D341Med (cell line): ENCODE results near the gene DDTL.
A peak's percentile ranks its signal among the peaks of the same experiment; 100 is the strongest.
"Not testable (repeated sequence)": the region's sequence is repeated elsewhere in the genome, so short reads cannot be mapped to it uniquely, and the experiment has no call there.

Experiments used
- DNase-seq: peaks from one replicate; pipeline ENCODE4 v3.0.0; 2012; ENCODE audit warnings: low spot score

Gene DDTL

DNA sequence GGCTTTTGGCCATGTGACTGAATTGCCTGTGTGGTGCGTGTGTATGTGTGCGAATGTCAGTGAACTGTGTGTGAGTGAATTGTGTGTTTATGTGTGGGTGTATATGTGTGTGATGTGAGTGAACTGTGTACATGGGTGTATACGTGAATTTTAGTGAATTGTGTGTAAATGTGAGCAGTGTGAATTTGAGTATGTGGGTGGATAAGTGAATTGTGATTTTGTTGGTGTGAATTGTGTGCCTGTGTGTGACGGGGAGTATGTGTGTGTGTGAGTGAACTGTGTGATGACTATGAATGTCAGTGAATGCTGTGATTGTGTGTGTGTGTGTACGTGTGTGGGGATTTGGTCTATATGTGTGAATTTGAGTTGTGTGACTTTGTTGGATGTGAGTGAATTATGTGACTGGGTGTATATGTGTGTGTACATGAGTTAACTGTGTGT lies 3.5 kb downstream of the DDTL start:
- no peak for DNase-seq

DNA sequence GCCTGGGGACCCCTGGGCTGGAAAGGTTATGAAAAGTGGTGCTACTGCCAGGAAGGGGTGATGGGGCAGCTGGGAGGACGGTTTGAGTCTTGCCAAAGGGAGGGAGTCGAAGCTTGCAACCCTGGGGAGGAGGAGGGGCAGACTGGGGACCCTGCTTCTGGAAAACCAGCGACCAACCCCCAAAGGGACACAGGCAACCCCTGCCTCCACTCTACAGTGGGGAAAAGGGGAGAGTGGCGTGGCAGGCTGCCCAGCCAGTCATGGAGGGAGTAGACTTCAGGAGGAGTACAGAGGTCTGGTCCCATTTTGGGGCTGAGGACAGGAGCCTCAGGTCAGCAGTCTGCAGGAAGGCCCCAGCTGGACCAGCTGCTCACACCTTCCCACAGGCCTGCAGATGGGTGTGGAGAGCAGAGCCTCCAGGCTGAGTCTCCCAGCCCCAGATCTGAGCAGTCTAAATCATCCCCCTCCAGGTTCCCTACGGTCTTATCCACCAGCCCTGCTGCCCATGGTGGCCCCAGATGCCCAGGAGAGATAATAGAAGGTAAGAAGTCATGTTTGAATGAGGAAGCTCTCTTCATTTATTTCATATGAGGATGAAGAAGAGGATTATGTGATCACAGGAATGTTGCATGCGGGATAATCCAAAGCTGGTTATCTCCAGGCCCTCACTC lies 4.3 kb downstream of the DDTL start:
- peak; percentile 24 for DNase-seq

DNA sequence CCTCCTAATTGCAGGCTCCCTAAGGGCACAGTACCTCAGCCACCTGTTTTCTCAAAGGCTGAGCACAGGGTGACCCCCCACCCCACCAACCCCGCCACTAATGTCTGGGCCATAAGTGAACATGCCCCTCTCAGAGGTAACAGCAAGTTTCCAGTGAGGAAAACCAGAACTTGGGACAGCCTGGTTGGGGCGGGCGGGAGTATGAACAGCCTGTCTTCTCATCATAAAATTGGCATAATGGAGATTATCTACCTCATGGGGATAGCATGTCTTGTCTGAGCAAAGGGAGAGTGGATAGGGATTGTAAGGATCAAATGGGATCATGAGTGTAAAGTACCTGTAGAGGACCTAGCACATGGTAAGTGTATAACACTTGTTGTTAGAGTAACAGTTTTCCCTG lies 5.2 kb downstream of the DDTL start:
- DNase-seq: not testable (repeated sequence)

DNA sequence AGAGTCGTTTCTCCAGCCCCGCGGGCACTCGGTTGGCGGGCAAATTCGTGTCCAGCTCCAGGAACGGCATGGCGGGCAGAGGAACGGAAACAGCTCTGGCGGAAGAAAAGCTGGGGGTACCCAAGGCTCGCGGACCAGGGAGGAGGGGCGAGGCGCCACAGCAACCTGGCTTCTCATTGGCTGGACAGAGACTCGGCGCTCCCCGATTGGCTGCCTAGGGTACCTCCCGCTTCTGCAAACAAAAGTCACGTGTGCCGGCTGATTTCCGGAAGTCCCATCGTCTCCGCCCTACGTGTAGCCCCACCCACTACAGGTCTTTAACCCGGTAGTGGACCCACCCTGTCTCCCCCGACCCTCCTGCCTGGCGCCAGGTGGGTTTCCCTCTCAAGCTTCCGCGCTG lies 7.7 kb downstream of the DDTL start, which contains the start of gene DDT:
DDT (minus strand) TSS at position 97 of the 400 bp plus-strand sequence; CDS start at position 70, 27 bp downstream.
- not testable (repeated sequence) for DNase-seq

DNA sequence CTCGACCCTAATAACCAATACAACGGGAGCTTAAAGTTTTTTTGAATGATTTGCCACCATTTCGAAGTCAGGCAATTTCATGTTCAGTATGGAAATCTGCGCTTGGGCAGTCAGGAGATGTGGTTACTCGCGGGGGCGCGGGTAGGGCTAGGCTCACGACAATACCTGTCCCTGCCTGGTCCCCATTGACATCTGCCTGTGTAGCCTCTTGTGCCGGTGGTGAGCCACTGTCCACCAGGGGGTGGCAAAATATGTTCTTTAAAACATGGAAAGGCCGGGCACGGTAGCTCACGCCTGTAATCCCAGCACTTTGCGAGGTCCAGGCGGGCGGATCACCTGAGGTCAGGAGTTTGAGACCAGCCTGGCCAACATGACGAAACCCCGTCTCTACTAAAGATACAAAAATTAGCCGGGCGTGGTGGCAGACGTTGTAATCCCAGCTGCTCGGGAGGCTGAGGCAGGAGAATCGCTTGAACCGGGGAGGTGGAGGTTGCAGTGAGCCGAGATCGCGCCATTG lies 8.2 kb downstream of the DDTL start:
- DNase-seq: not testable (repeated sequence)

DNA sequence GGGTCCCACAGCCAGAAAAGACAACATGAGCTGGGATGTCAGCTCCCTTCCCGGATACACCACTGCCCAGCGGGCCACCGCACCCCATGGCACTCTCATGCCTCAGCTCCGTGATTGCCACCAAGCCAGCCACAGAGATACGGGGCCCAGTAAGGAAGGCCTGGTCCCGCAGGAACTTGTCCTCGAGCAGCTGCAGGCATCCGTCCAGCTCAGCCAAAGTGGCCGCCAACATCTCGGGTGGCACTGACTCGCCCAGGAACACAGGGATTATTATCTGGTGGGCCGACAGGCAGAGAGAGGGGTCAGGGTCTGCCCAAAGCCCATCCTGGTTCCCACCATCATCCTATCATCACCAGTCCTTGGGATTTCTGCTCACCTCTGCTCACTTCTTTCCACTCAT lies 10.6 kb downstream of the DDTL start:
- not testable (repeated sequence) for DNase-seq

DNA sequence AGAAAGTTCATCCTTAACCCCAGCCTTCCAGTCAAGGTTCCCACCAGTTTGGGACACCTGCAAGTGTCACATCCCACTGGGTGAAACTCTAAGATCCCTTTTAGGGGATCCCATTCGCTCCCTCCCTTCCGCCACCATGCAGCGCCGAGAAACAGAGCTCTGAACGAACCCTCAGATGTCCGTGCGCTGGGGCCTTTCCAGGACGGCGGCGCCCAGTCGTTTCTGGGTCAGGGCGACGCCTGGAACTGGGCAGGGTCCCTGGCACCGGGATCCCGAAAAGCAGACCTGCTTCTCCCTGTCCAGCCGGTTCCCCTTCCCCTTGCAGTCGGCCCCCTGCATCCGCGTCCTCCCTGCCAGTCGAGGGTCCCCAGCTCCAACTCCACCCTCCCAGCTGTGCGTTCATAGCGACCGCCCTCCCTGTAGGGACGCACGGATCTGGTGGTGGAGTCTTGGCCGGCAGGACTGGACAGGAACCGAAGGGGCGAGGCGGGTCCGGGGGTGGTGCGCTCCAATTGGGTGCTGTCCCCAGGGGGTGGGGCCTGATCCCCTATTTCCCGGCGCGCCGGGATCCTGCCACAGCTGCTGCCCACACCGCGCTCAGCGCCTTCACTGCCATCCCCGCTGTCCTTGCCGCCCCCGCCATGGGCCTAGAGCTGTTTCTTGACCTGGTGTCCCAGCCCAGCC lies 13.0 kb downstream of the DDTL start, which contains the start of gene GSTT2:
GSTT2 (plus strand) TSS at position 578 of the 684 bp plus-strand sequence.
- not testable (repeated sequence) for DNase-seq

DNA sequence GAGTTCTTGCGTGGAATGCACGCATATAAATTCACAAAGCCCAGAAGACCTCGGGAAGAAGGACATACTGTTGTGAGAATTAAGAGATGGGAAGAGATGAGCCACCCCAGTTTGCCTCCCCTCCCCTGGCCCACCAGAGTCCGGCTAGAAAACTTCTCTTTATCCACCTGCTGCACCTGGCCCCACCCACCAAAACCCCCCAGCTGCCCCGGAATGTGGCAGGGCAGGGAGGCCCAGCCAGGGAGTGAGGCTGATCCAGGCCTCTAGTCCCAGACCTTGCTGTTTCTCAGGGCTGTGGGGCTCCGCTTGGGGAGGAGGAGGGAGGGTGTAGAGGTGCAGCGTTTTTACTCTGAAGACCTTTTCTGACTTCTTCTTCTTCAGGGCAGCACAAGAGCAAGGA lies 13.9 kb downstream of the DDTL start:
- not testable (repeated sequence) for DNase-seq

DNA sequence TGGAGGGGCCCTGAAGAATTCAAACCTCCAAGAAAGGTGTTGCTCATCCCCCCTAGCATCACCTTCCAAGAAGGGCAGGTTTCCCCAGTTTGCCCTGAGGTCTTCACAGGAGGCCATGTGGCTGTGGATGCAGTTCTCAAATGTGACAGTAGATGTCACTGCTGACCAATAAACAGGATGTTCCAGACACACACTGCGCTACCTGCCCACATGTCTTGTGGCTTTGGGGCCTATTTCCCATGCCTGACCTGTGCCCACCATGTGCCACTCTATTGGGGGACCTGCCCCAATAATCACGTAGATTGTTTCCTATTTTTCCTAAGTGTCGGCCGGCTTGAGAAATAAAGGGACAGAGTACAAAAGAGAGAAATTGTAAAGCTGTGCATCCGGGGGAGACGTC lies 17.7 kb downstream of the DDTL start:
- peak; percentile 52 for DNase-seq

DNA sequence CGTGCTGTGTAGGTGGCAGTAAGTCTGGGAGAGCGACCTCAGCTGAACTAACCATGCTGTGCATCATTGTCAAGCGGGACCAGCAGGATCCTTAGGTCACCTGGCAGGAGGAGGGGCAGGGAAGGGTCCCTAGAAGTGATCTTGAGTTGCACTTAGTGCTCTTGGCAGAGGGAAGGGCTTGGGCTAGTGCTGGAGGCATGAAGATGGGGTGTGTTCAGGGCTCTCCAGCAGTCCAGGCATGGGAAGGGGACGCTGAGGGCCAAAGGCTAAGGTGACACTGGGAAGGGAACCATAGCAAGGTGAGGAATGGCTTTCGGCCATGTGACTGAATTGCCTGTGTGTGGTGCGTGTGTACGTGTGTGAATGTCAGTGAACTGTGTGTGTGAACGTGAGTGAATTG lies 19.4 kb downstream of the DDTL start:
- DNase-seq: not testable (repeated sequence)

DNA sequence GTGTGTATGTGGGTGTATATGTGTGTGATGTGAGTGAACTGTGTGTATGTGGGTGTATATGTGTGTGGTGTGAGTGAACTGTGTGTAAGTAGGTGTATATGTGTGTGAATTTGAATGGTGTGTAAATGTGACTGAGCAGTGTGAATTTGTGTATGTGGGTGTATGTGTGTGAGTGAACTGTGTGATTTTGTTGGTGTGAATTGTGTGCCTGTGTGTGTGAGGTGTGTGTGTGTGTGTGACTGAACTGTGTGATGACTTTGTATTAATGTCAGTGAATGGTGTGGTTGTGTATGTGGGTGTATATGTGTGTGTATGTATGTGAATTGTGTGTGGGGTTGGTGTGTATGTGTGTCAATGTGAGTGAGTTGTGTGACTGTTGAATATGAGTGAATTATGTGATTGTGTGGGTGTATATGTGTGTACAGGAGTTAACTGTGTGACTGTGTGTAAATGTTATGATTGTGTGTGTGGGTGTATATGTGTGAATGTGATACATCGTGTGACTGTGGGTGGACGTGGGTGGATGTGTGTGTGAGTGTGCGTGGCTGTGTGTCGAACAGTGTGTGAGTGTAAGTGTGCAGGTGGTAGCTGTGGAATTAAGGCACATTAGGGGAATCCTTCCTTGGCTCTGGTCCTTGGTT lies 20.0 kb downstream of the DDTL start:
- not testable (repeated sequence) for DNase-seq

DNA sequence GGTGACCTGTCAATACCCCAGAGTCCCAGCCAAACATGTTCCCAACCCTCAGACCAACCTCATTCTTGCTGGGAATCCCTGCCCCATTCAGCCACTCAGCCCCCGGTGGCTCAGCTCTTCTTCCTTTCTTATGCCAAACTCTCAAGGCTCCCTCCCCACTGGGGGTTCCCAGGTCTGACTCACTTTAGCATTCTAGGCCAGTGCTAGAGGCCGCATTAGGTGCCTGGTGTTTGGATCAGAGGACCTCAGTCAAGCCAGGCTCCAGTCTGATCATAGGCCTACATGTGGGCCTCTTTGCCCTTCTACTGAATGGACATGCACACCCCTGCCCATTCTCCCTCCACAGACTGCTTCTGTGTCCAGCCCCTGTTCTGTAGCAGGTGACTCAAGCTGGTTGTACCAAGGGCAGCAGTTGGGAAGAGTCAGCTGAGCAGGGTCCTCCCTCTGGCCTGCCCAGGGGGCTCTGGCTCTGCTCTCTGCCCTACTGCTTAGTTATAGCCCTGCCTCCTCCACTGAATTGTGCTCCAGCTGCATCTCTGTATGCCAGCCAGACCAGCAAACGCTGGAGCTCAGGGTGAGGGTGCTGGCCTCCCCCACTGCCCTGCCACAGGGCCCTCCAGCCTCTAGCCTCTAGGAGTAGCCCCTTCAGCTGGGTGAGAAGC lies 23.0 kb downstream of the DDTL start:
- DNase-seq: not testable (repeated sequence)

DNA sequence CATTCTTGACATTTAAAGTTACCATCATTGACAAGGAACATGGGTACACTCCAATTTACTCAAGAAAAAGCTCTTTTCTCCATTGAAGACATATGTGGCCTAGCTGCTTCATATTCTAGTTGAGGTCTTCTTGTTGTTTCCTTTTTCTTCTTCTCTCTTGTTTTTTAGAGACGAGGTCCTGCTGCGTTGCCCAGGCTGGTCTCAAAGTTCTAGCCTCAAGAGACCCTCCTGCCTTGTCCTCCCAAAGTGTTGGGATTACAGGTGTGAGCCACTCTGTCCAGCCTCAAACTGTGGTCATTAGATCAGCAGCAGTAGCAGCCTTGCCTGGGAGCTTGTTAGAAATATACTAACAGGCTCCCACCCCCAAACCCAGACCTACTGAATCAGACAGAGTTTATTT lies 26.4 kb downstream of the DDTL start:
- DNase-seq: not testable (repeated sequence)

DNA sequence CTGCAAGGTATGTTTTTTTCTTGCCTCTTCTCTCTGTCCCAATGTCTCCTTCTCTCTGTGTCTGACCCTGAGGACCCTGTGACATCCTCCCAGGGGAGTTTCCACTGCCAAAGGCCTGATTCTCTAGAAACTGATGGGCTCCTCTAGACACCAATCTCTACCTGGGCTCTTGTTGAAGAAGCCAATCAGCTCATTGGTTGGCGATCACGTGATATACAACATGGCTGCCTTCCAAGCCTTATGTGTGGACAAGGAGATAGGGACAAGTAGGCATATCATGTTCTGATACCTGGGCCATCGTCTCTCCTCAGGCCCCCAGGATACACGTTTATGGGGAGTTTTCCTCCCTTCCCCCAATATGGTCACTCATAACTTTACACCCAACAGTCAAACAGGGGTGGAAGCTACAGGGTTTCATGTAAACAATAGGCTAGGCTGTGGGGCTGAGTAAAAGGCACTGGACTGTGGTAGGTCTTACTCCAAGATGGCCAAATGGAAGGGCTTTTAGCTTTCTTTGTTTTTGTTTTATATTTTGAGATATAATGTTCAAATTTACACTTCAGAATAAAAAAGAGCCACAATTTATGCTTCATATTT lies 27.0 kb downstream of the DDTL start:
- not testable (repeated sequence) for DNase-seq

DNA sequence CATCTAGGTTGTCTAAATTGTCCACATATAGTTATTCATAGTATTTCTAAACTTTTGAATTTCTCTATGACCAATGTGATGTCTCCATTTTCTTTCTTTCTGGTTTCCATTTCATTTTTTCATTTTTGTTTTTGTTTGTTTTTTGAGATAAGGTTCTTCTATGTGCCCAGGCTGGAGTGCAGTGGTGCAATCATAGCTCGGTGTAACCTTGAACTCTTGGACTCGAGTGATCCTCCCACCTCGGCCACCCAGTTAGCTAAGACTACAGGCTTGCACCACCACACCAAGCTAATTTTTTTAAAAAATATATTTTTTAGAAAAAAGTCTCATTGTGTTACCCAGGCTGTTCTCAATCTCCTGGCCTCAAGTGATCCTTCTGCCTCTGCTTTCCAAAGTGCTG lies 30.4 kb downstream of the DDTL start:
- no peak for DNase-seq

DNA sequence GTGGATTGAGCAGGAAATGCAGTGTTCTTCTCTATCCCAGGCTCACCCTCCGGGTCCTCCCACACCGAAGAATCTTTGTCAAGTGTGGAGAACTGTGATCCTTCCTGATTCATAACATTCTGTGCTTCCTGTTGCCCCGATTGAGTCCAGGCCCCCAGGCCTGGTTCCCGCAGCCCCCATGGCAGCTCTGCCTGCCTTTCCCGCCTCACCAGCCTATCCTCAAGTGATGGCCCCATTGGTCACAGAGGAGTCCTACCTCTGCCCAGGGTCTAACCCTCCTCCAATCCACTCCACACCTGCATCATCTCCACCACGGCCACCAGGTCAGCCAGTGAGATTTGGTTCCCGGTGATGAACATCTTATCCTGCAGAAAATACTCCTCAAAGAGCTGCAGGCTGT lies 33.1 kb downstream of the DDTL start:
- DNase-seq: not testable (repeated sequence)

DNA sequence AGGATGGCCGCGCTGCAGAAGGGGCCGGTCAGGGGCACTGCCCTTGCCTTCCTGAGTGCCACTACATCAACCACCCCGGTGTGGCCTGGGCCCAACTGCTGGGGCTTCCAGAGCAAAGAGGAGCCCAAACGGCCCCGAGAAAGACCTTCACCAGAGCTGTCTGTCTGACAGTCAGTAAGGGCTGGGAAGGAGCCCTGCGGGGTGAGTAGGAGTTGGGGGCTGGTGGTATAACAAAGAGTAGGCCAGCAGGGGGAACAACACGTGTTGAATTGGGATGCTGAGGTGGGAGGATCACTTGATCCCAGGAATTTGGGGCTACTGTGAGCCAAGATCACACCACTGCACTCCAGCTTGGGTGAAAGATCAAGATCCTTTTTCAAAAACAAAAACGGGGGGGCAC lies 34.6 kb downstream of the DDTL start:
- peak; percentile 31 for DNase-seq

DNA sequence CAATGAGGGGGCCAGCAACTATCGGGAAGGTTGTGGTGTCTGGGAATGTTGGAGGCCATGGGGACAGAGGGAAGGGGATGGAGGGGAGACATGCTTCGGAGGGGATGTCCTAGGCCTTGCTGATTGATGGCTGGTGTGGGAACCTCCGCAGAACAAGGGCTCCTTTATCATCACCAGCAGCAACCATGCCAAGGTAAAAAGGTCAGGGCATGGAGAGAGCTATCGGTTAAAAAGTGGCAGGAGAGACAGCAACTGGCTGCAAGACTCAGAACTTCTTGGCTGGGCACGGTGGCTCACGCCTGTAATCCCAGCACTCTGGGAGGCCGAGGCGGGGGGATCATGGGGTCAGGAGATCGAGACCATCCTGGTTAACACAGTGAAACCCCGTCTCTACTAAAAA lies 35.6 kb downstream of the DDTL start:
- DNase-seq: peak; percentile 23

DNA sequence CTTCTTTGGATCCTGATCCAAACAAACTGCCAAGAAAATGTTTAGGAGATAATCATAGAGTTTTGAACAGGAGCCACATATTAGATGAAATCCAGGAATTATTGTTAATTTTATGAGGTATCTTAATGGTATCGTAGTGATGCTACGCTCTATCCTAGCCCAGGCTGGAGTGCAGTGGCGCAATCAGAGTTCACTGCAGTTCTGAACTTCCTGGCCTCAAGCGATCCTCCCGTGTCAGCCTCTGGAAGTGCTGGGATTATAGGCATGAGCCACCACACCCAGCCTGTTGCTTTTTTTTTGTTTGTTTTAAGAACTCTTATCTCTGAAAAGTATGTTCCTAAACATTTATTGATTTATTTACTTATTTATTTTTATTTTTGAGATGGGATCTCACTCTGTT lies 36.2 kb downstream of the DDTL start:
- DNase-seq: no peak

DNA sequence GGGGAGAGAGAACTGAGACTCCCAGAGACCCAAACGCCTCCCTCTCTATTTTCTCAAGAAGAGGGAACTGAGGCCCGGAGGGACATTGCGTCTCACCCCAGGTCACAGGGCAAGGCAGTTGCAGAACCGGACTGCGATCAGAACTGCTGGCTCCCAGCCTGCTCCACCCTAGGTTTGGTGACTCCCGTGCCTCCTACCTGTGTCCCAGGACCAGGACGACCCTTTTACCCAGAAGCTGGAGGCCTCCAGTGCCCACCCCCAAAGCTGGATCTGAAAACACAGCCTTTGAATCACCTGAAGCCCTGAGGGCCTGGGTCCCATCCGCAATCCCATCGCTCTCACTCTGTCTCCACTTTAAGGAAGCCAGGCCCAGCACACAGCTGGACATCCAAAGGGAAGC lies 37.2 kb downstream of the DDTL start:
- peak; percentile 28 for DNase-seq

DNA sequence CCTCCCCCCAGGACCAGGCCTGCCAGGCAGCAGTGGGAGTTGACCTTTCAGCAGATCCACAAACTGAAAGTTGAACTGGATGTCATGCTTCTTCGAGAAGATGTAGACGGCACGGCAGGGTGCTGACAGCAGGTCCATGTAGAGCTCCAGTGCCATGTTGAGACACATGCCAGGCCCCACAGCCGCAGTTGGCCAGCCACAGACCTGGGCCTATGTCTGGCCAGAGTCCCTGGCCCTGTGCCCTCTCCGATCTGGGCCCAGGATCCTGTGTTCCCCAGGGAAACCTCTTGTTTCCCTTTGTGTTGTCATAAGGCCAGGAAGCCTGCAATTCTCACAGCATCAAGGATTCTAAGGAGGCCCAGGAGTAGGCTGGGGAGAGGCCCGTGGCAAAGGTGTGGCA lies 38.5 kb downstream of the DDTL start, which contains the start of gene GSTT4:
GSTT4 (minus strand) TSS at position 253 of the 400 bp plus-strand sequence; CDS start at position 156, 97 bp downstream.
- no peak for DNase-seq
